GM18498 (cell line): ENCODE data around the gene RPL3.

Source experiments
- ATAC-seq: cut with Tn5 transposase; IDR thresholded peaks from one replicate; pipeline ENCODE4 v1.9.1; 2021; ENCODE audit warnings: mild to moderate bottlenecking, moderate library complexity; ENCODE audit not compliant: unreplicated experiment

Gene RPL3

GRCh38 chr22:39284142-39284980, 35.1 kb downstream of the RPL3 start:
- ATAC-seq = no peak

- ATAC-seq = no peak
Observed at GRCh38 chr22:39283322-39284141, 35.9 kb downstream of the RPL3 start.

GRCh38 chr22:39282645-39283321, 36.6 kb downstream of the RPL3 start:
- ATAC-seq = no peak

GRCh38 chr22:39281126-39281525, 38.3 kb downstream of the RPL3 start:
- no peak for ATAC-seq

GRCh38 chr22:39280250-39280649, 39.2 kb downstream of the RPL3 start:
- no peak for ATAC-seq

- ATAC-seq = no peak
Observed at GRCh38 chr22:39279170-39279850, 40.1 kb downstream of the RPL3 start.

- ATAC-seq = no peak
Observed at GRCh38 chr22:39278040-39278439, 41.4 kb downstream of the RPL3 start.

GRCh38 chr22:39277142-39277607, 42.2 kb downstream of the RPL3 start:
- no peak for ATAC-seq

- no peak for ATAC-seq
Observed at GRCh38 chr22:39276440-39277141, 42.8 kb downstream of the RPL3 start.

GRCh38 chr22:39275814-39276439, 43.5 kb downstream of the RPL3 start:
- no peak for ATAC-seq

GRCh38 chr22:39273950-39274887, 45.2 kb downstream of the RPL3 start:
- ATAC-seq = no peak

- no peak for ATAC-seq
Observed at GRCh38 chr22:39270792-39271191, 48.6 kb downstream of the RPL3 start.

- ATAC-seq = no peak
Observed at GRCh38 chr22:39270280-39270679, 49.1 kb downstream of the RPL3 start.

- ATAC-seq = no peak
Observed at GRCh38 chr22:39269095-39269790, 50.2 kb downstream of the RPL3 start.

GRCh38 chr22:39268645-39269044, 50.8 kb downstream of the RPL3 start:
- ATAC-seq = no peak

GRCh38 chr22:39267974-39268373, 51.4 kb downstream of the RPL3 start:
- no peak for ATAC-seq

- peak; percentile 70 for ATAC-seq
Observed at GRCh38 chr22:39266398-39267030, 52.9 kb downstream of the RPL3 start.
